ENCODE measurements around the gene PDE3A. TPM values are rescaled to one million over a fixed set of nuclear protein-coding genes. Genes with fewer than 3 reads are reported as not detected.

The PDE3A gene
- total RNA-seq, 1 donor from 2014 or later, result 0.39 TPM

- no peak for DNase-seq (ENCODE audit: low read depth in 2 of 2)
Measured at GRCh38 chr12:20681334-20681733, 313.0 kb downstream of the PDE3A start.

- no peak for DNase-seq (ENCODE audit: low read depth in 2 of 2)
Measured at GRCh38 chr12:20695232-20695631, 326.9 kb downstream of the PDE3A start, which contains the start of gene SLCO1C1. Gene SLCO1C1 (plus strand): TSS chr12:20695332. CDS start chr12:20699577, 4,245 bp downstream.

GRCh38 chr12:20696181-20696905 is 328.0 kb downstream of the PDE3A start:
- DNase-seq (ENCODE audit: low read depth in 2 of 2), result no peak

GRCh38 chr12:20701106-20701505 is 332.8 kb downstream of the PDE3A start:
- no peak for DNase-seq (ENCODE audit: low read depth in 2 of 2)

GRCh38 chr12:20704860-20705259 is 336.5 kb downstream of the PDE3A start:
- peak in 1 of 2 donors; percentile 12 for DNase-seq (ENCODE audit: low read depth in 2 of 2)

GRCh38 chr12:20711846-20712245 is 343.5 kb downstream of the PDE3A start:
- DNase-seq (ENCODE audit: low read depth in 2 of 2), result no peak

- DNase-seq (ENCODE audit: low read depth in 2 of 2), result no peak
Measured at GRCh38 chr12:20716037-20716436, 347.7 kb downstream of the PDE3A start.

GRCh38 chr12:20716985-20717384 is 348.6 kb downstream of the PDE3A start:
- no peak for DNase-seq (ENCODE audit: low read depth in 2 of 2)

- DNase-seq (ENCODE audit: low read depth in 2 of 2), result no peak
Measured at GRCh38 chr12:20718294-20718693, 350.0 kb downstream of the PDE3A start.

- DNase-seq (ENCODE audit: low read depth in 2 of 2), result peak in 1 of 2 donors; percentile 4
Measured at GRCh38 chr12:20722142-20722541, 353.8 kb downstream of the PDE3A start.

- no peak for DNase-seq (ENCODE audit: low read depth in 2 of 2)
Measured at GRCh38 chr12:20731274-20731673, 362.9 kb downstream of the PDE3A start.
